OCI-M2 (cell line): ENCODE data around the gene SHROOM1.
"Not testable (repeated sequence)": the region's sequence is repeated elsewhere in the genome, so short reads cannot be mapped to it uniquely, and the experiment has no call there.

ENCODE experiments used
- DNase-seq: peaks from one replicate; lab custom pipeline; 2025; ENCODE audit not compliant: unreplicated experiment; lab: John Stamatoyannopoulos, UW

SHROOM1 gene, protein sequence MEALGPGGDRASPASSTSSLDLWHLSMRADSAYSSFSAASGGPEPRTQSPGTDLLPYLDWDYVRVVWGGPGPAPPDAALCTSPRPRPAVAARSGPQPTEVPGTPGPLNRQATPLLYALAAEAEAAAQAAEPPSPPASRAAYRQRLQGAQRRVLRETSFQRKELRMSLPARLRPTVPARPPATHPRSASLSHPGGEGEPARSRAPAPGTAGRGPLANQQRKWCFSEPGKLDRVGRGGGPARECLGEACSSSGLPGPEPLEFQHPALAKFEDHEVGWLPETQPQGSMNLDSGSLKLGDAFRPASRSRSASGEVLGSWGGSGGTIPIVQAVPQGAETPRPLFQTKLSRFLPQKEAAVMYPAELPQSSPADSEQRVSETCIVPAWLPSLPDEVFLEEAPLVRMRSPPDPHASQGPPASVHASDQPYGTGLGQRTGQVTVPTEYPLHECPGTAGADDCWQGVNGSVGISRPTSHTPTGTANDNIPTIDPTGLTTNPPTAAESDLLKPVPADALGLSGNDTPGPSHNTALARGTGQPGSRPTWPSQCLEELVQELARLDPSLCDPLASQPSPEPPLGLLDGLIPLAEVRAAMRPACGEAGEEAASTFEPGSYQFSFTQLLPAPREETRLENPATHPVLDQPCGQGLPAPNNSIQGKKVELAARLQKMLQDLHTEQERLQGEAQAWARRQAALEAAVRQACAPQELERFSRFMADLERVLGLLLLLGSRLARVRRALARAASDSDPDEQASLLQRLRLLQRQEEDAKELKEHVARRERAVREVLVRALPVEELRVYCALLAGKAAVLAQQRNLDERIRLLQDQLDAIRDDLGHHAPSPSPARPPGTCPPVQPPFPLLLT

DNA sequence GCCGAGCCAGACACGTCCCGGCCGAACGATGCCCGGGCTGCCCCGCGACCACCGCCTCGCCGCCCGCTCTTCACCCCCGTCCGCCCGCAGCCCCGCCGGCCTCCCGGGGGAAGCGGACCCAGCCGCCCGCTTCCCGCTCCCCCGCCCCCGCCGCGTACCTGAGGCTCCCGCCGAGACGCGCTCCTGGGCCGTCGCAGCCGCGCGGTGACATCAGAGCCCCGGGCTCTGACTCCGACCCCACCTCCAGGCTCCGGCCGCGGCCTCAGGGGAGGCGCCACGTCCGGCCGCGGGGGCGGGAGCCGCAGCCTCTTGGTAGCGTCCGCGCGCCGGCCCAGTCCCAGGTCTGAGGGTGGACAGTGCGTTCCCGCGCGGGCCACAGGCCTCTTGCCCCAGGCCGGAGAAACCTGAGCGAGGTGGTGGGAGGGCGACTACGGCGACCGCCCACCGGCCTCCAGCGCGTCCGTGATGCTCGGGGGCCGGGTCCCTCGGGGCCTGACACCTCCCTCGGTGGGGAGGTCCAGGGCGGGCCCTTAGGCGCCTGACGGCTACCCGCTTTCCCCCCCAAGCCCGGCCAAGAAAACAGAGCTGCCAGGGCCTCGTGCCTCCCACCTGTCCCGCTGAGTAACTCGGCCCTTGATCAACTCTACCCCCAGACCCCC is at the start of gene SHROOM1:
SHROOM1 (minus strand) TSS at position 212 of the 659 bp plus-strand sequence. CDS start 4,507 bp downstream, outside the sequence.
- no peak for DNase-seq

GRCh38 chr5:132877938-132878337 is 47.5 kb upstream of the SHROOM1 start:
- no peak for DNase-seq

DNA sequence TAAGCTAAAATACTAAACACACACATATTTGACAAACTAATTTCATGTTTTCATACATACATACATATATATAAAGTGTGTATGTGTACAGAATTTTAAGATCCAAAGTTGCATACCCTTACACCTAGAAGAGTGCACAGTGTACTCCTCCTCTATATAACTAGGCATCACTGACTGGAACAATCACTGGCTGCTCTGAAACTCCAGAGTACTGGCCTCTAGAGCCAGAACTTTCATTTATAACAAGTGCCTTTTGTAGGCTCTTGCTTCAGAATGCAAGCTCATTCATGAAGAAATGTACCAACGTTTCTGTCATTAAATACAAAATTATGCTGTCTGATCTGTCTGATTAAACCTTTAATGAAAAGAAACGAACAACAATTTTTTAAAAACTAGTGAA is 47.0 kb upstream of the SHROOM1 start:
- no peak for DNase-seq

DNA sequence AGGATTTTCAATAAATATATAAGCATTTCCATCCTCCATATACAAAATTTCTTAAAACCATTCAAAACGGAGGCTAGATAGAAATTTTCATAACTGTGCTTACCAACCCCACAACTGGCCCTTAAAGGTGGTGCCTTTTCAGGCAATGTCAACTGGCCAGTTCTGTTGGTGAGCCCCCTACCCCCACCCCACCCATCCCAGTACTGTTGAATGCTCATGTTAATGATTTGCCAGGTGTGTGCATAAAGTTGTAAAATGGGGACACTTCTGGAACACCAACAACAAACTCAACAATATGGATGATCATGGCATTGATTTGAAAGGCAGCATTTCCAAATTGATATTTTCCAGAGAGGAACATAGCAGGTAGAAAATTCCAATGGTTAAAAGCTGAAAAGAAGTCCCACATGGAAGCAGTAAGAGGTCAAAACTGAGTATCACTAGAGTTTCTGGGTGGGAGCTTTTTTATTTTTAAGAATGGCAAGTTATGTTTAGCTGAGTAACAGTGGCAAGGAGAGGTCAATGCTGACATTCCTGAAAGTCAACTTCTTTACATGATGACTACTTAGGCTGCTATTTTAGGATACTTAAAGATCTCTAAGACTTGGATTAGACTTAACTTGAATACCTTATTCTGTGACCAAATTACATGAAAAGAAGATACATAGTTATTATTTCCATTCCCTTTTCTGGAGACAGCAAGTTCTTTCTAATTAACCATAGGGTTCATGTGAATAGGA is 45.7 kb upstream of the SHROOM1 start:
- no peak for DNase-seq

DNA sequence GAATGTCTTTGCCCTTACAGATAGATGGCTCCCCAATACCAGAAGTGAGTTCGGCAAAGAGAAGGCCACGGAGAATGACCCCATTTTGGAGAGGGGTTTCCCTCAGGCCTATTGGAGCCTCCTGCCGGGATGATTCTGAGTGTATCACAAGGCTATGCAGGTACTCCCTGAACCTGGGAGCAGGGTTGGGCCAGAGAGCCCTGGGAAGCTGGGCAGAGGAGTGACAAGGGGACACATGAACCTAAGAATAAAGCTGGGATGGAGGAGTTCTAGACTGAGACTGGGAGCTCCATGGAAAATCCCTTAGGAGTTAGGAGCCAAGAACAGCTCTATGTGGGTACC is 43.5 kb upstream of the SHROOM1 start:
- no peak for DNase-seq

DNA sequence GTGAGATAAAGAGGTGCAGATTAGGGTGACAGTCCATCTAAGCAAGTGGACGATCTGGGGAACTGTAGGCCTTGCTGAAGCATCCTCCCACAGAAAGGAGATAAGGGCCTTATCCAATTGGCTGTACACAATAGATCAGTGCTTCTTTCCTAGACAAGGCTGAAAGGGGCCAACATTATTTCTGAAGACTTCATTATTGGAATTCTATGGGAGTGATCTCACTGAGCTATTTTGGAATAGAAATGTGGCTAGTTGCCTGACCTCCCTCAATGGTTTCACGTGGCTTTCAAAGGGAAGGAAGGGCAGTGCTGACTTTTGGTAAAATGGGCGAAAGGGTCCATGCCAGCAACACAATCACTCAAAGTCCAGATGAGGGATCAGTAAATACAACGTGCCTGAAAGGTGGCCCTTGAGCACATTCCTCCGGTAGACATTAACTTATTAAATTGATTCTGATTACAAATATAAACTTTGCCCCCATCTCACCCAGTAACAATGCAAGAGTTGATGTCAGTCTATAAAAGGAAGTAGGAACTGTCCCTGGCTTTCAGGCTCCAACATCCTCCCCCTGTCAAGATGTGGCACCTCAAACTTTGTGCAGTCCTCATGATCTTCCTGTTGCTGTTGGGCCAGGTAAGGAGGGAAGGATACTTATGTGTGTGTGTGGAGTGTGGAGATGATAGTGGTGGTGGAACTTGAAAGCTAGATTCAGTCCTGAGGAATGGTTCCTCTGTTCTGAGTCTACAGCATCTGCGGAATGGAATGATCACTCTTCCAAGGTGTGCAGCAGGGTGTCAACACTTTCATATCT is 42.9 kb upstream of the SHROOM1 start, which contains the start of gene LEAP2:
LEAP2 (plus strand) TSS at position 550 of the 811 bp plus-strand sequence; CDS start at position 577, 27 bp downstream.
- DNase-seq = no peak

- no peak for DNase-seq
Observed at GRCh38 chr5:132872788-132873118, 42.3 kb upstream of the SHROOM1 start.

GRCh38 chr5:132871459-132872284 is 41.2 kb upstream of the SHROOM1 start:
- no peak for DNase-seq

GRCh38 chr5:132870801-132871200 is 40.4 kb upstream of the SHROOM1 start:
- no peak for DNase-seq

DNA sequence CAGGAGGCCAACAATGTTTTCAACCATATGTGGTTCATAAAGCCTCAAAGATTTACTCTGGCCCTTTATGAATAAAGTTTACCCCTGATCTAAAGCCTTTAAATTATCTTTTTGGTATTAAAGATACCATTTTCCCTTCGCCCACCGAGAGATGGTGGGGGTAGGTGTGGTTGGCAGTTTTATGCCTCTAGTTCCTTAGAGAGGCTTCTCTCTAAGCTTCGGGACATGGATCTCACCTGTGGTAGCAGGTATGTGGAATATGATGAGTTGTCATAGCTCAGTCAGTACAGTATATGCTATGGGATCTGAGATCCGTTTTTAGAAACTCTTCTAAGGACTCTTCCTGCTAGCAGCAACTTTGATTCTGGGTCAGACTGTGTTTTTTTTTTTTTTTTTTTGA is 38.3 kb upstream of the SHROOM1 start:
- no peak for DNase-seq

DNA sequence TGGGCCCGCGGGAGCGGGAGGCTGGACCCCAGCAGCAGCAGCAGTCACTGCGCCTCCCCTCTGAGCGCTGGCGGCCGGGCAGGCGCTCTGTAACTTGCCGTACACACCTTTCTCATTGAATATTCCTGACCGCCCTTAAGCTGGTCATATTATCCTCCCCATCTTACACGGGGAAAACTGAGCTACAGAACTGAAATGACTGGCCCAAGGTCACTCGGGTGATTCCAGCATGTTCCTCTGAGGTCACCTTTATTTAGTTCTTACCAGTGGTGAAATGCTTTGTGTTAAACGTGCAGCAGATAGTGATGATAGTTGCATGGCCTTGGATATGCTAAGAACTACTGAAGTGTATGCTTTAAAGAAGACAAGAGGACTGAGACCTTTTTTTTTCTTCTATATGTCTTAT is 36.6 kb upstream of the SHROOM1 start:
- DNase-seq = no peak

DNA sequence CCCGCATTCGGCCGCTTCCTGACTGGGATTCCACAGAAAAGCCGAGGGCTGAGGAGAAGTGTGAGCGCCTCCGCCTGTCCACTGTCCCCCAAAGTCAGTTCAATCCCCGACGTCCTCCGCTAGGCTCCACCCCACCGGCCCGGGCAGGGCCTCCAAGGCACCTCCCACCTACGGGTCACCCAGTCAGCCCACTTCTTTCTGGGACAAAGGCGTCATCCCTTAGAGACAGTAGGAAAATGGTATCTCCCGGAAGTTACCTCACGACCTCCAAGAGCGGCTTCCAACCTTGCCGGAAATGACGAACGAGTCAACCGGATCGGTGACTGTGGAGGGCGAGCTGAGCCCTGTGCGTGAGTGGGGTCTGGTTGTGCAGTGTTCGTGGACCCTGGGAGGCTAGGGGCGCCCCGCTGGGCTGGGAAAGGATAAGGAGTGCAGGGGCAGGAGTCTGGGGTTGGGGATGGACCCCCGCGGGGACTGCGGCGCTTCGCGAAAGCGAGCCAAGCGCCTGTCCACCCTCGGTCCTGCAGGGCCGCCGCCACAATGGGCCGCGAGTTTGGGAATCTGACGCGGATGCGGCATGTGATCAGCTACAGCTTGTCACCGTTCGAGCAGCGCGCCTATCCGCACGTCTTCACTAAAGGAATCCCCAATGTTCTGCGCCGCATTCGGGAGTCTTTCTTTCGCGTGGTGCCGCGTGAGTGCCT is 36.0 kb upstream of the SHROOM1 start, which contains the start of the genes GDF9 and UQCRQ:
GDF9 (minus strand) TSS at position 128 of the 704 bp plus-strand sequence. CDS start 1,936 bp downstream, outside the sequence.
UQCRQ (plus strand) TSS at position 301 of the 704 bp plus-strand sequence; CDS start at position 541, 240 bp downstream.
- peak; percentile 90 for DNase-seq

DNA sequence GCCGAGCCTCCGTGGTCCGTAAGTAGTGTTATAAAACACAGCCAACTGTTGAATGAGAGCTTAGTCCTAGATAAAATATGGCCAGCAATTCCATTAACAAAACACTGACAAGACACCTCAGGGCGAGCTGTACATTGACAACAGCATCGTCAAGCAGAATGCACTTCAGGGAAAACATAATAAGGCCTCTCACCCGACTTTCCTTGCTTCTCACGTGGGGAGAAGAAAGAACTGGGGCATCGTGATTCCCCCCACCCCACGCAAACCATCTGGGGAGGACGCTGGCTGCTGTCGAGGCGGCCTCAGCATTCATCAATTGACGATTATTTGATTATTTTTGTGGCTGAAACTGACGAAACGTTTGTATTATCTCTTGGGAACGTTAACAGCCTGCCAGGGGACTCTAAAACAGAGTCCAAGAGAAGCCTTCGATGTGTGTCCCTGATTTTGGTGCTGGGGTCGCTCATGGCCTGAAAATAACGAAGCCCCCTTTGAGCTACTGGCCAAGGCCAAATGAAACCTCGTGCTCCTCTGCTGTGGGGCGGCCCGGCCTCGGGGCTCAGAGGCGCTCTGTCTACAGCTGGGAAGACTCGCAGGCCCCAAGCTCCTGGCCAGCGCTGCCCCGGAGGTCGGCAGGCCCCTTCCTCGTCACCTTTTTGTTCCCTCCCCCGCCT is 35.4 kb upstream of the SHROOM1 start:
- no peak for DNase-seq

- DNase-seq = no peak
Observed at GRCh38 chr5:132860742-132861141, 30.3 kb upstream of the SHROOM1 start.

GRCh38 chr5:132859889-132860437 is 29.5 kb upstream of the SHROOM1 start:
- no peak for DNase-seq

GRCh38 chr5:132856011-132856410 is 25.6 kb upstream of the SHROOM1 start:
- no peak for DNase-seq

- DNase-seq = not testable (repeated sequence)
Observed at GRCh38 chr5:132854992-132855391, 24.5 kb upstream of the SHROOM1 start.
